Activated effector memory CD4-positive, alpha-beta T cell treated with Interleukin-2 at 50 U/mL for 16 hours (primary cell): Measurements from ENCODE around the gene MAST3.
"Not testable (repeated sequence)": the region's sequence is repeated elsewhere in the genome, so short reads cannot be mapped to it uniquely, and the experiment has no call there.

Source experiments
- DNase-seq: peaks from one replicate; pipeline ENCODE4 v3.0.0-alpha.2; 2020

The MAST3 gene

GRCh38 chr19:18089096-18089541 is 8.5 kb upstream of the MAST3 start:
- DNase-seq = not testable (repeated sequence)

GRCh38 chr19:18089726-18090125 is 7.9 kb upstream of the MAST3 start:
- DNase-seq = no peak

- no peak for DNase-seq
These were observed 6.9 kb upstream of the MAST3 start for GRCh38 chr19:18090545-18091216.

GRCh38 chr19:18091217-18091608 is 6.4 kb upstream of the MAST3 start:
- DNase-seq = peak; percentile 76

- DNase-seq = no peak
These were observed 4.0 kb upstream of the MAST3 start for GRCh38 chr19:18093439-18094161.

- no peak for DNase-seq
These were observed 1.3 kb upstream of the MAST3 start for GRCh38 chr19:18096258-18096657.

GRCh38 chr19:18097993-18098890 is 664 bp downstream of the MAST3 start:
- no peak for DNase-seq

GRCh38 chr19:18098891-18099622 is 1.5 kb downstream of the MAST3 start:
- no peak for DNase-seq

GRCh38 chr19:18099623-18099995 is 2.0 kb downstream of the MAST3 start:
- DNase-seq = no peak

- DNase-seq = no peak
These were observed 3.1 kb downstream of the MAST3 start for GRCh38 chr19:18100710-18101109.

GRCh38 chr19:18101268-18101667 is 3.7 kb downstream of the MAST3 start:
- DNase-seq = no peak

- DNase-seq = no peak
These were observed 5.5 kb downstream of the MAST3 start for GRCh38 chr19:18102916-18103542.

- no peak for DNase-seq
These were observed 7.2 kb downstream of the MAST3 start for GRCh38 chr19:18104793-18105131.

- DNase-seq = not testable (repeated sequence)
These were observed 7.7 kb downstream of the MAST3 start for GRCh38 chr19:18105259-18105658.

- no peak for DNase-seq
These were observed 9.7 kb downstream of the MAST3 start for GRCh38 chr19:18107235-18107634.

GRCh38 chr19:18108897-18109296 is 11.3 kb downstream of the MAST3 start:
- DNase-seq = no peak

- DNase-seq = no peak
These were observed 11.8 kb downstream of the MAST3 start for GRCh38 chr19:18109341-18109732.

- DNase-seq = no peak
These were observed 12.4 kb downstream of the MAST3 start for GRCh38 chr19:18109733-18110608.

GRCh38 chr19:18110609-18111232 is 13.1 kb downstream of the MAST3 start:
- DNase-seq = no peak

GRCh38 chr19:18112989-18113478 is 15.5 kb downstream of the MAST3 start:
- peak; percentile 70 for DNase-seq

GRCh38 chr19:18113827-18114226 is 16.2 kb downstream of the MAST3 start:
- no peak for DNase-seq
